GM23248 (cell line): ENCODE measurements around the gene NFAT5. TPM values are rescaled to one million over a fixed set of nuclear protein-coding genes. Genes with fewer than 3 reads are reported as not detected.
"Not testable (repeated sequence)": the region's sequence is repeated elsewhere in the genome, so short reads cannot be mapped to it uniquely, and the experiment has no call there.

Experiments
- DNase-seq: peaks from one replicate; pipeline ENCODE4 v3.0.0-alpha.2; 2015
- H2AFZ ChIP-seq: fragments of 200-600 bp; sonication (generic); 2 replicates; pipeline ENCODE4 v1.6.1; 2016; ENCODE audit warnings: antibody characterized with exemption
- H3F3A ChIP-seq: fragments of 200-600 bp; sonication (generic); 2 replicates; pipeline ENCODE4 v1.6.1; 2016; ENCODE audit warnings: mild to moderate bottlenecking, antibody characterized with exemption, mixed run types; ENCODE audit not compliant: insufficient read depth
- H3K27ac ChIP-seq: fragments of 200-600 bp; sonication (generic); 2 replicates; pipeline ENCODE4 v1.5.1; 2016; ENCODE audit warnings: mild to moderate bottlenecking
- H3K27me3 ChIP-seq: fragments of 200-600 bp; sonication (generic); replicated peaks from 2 replicates; pipeline ENCODE4 v1.6.1; 2016; ENCODE audit warnings: mild to moderate bottlenecking; ENCODE audit not compliant: insufficient read depth
- H3K36me3 ChIP-seq: fragments of 200-600 bp; sonication (generic); 2 replicates; pipeline ENCODE4 v1.6.1; 2016; ENCODE audit warnings: low read depth, mild to moderate bottlenecking
- H3K4me1 ChIP-seq: fragments of 200-600 bp; sonication (generic); 2 replicates; pipeline ENCODE4 v1.6.1; 2016; ENCODE audit warnings: mild to moderate bottlenecking; ENCODE audit not compliant: insufficient read depth
- H3K4me2 ChIP-seq: fragments of 200-600 bp; sonication (generic); one replicate; pipeline ENCODE4 v1.6.1; 2016; ENCODE audit warnings: mild to moderate bottlenecking; ENCODE audit not compliant: unreplicated experiment
- H3K4me3 ChIP-seq: fragments of 200-600 bp; sonication (generic); 2 replicates; pipeline ENCODE4 v1.5.1; 2016; ENCODE audit warnings: mild to moderate bottlenecking
- H3K79me2 ChIP-seq: fragments of 200-600 bp; sonication (generic); 2 replicates; pipeline ENCODE4 v1.6.1; 2016; ENCODE audit warnings: mild to moderate bottlenecking; ENCODE audit not compliant: insufficient read depth
- H3K9ac ChIP-seq: fragments of 200-600 bp; sonication (generic); 2 replicates; pipeline ENCODE4 v1.6.1; 2016; ENCODE audit warnings: mild to moderate bottlenecking
- H3K9me2 ChIP-seq: fragments of 200-600 bp; sonication (generic); 2 replicates; pipeline ENCODE4 v1.6.1; 2016; ENCODE audit warnings: mixed run types, mild to moderate bottlenecking, moderate library complexity; ENCODE audit not compliant: insufficient read depth
- H3K9me3 ChIP-seq: fragments of 200-600 bp; sonication (generic); one replicate; pipeline ENCODE4 v1.6.1; 2017; ENCODE audit warnings: low read depth
- H4K20me1 ChIP-seq: fragments of 200-600 bp; sonication (generic); 2 replicates; pipeline ENCODE4 v1.6.0; 2016; ENCODE audit not compliant: insufficient read depth
- EZH2 ChIP-seq: fragments of 200-600 bp; sonication (generic); IDR thresholded peaks from 2 replicates; pipeline ENCODE4 v1.6.1; 2018; ENCODE audit warnings: antibody characterized with exemption, mild to moderate bottlenecking; ENCODE audit not compliant: insufficient read depth, poor library complexity, severe bottlenecking
- EZH2phosphoT487 ChIP-seq: fragments of 200-600 bp; sonication (generic); IDR thresholded peaks from 2 replicates; pipeline ENCODE4 v1.6.1; 2018; ENCODE audit warnings: antibody characterized with exemption, moderate library complexity, mild to moderate bottlenecking, low read depth; ENCODE audit not compliant: insufficient read depth
- WGBS, 2 experiments: methylation state at CpG; one replicate each; pipeline ENCODE4 v1.1.6; 2015 to 2017; ENCODE audit warnings: low lambda C conversion rate in 2 of 2, low coverage in 1 of 2; ENCODE audit errors: missing lambda C conversion rate in 2 of 2; 5-methylcytosine and 5-hydroxymethylcytosine counted together
- in situ Hi-C: fragments of 300-500 bp; cut with MboI; formaldehyde crosslinking; loops from 2 replicates; pipeline ENCODE4 v1.15.0; 2020
- polyA plus RNA-seq: library from polyadenylated mRNA; unstranded; fragments of >200 nt; fragmentation: Nextera tagmentation; extraction: Ambion mirVana; gene quantifications from 2 replicates; pipeline ENCODE4 v1.2.1, GENCODE V29; 2016
- total RNA-seq: library from RNA; depleted of rRNA; stranded (reverse); fragments of >200 nt; shearing (Covaris generic); gene quantifications from 2 replicates; pipeline ENCODE4 v1.2.3, GENCODE V29; 2014; rRNA removed

The NFAT5 gene, protein sequence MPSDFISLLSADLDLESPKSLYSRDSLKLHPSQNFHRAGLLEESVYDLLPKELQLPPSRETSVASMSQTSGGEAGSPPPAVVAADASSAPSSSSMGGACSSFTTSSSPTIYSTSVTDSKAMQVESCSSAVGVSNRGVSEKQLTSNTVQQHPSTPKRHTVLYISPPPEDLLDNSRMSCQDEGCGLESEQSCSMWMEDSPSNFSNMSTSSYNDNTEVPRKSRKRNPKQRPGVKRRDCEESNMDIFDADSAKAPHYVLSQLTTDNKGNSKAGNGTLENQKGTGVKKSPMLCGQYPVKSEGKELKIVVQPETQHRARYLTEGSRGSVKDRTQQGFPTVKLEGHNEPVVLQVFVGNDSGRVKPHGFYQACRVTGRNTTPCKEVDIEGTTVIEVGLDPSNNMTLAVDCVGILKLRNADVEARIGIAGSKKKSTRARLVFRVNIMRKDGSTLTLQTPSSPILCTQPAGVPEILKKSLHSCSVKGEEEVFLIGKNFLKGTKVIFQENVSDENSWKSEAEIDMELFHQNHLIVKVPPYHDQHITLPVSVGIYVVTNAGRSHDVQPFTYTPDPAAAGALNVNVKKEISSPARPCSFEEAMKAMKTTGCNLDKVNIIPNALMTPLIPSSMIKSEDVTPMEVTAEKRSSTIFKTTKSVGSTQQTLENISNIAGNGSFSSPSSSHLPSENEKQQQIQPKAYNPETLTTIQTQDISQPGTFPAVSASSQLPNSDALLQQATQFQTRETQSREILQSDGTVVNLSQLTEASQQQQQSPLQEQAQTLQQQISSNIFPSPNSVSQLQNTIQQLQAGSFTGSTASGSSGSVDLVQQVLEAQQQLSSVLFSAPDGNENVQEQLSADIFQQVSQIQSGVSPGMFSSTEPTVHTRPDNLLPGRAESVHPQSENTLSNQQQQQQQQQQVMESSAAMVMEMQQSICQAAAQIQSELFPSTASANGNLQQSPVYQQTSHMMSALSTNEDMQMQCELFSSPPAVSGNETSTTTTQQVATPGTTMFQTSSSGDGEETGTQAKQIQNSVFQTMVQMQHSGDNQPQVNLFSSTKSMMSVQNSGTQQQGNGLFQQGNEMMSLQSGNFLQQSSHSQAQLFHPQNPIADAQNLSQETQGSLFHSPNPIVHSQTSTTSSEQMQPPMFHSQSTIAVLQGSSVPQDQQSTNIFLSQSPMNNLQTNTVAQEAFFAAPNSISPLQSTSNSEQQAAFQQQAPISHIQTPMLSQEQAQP (N-terminal part only)
- 9.8 and 16.2 TPM in 2 replicates for total RNA-seq
- polyA plus RNA-seq: 7.1 and 8.0 TPM in 2 replicates

DNA sequence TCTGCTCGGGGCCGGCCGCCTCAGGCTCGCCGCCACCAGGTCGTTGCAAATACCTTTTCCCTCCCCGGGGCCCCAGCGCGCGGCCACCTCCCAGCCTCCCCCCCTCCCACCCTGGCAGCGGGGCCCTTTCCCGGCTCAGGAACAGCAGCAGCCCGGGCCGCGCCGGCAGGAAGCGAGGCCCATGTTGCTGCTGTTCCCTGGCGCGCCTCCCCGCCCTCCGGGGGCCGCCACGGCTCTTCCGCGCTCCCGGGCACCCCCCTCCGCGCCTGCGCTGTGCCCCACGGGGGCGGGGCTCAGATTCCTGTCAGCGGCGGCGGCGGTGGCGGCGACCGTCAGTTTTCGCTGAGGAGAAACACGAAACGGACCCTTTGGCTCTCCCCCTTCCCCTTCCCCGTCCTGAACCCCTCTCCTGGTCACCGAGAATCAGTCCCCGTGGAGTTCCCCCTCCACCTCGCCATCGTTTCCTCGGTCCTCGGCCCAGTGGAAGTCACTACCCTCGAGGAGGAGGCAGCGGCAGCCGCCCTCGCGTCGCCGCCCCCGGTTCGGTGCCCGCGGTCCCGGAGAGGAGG lies at the start of gene NFAT5:
NFAT5 (plus strand) TSS at position 296 of the 569 bp plus-strand sequence. CDS start 336 bp downstream, outside the sequence.
- Histone ChIP-seq H3K9ac (peak within 1 kb of the TSS; percentile 96), H3K9me2 (no peaks in the 10 kb centered on the region), H3K9me3 (no peaks in the 10 kb centered on the region), H3K36me3 (peaks cover 14% of the 10 kb centered on the region), H3K27ac (peak within 1 kb of the TSS; percentile 90), H2AFZ (peak within 1 kb of the TSS; percentile 82), H3K79me2 (peaks cover 79% of the 10 kb centered on the region), H4K20me1 (no peaks in the 10 kb centered on the region), H3K4me3 (peak within 1 kb of the TSS; percentile 95), H3K4me2 (peak within 1 kb of the TSS; percentile 97), H3K27me3 (no peaks in the 10 kb centered on the region), H3F3A (peaks cover 21% of the 10 kb centered on the region), H3K4me1 (peaks cover 30% of the 10 kb centered on the region)
- DNase-seq: peak; percentile 89
- 1 to 2% methylated on average over 28 to 51 of the region's 60 CpGs for WGBS, 2 experiments
- in situ Hi-C loops: no loop called here
- TF ChIP-seq EZH2 (no peak), EZH2phosphoT487 (no peak)

DNA sequence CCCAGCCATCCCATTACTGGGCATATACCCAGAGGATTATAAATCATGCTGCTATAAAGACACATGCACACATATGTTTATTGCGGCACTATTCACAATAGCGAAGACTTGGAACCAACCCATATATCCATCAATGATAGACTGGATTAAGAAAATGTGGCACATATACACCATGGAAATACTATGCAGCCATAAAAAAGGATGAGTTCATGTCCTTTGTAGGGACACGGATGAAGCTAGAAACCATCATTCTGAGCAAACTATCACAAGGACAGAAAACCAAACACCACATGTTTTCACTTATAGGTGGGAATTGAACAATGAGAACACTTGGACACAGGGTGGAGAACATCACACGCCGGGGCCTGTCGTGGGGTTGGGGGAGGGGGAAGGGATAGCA lies 47.9 kb upstream of the NFAT5 start:
- H3K4me2 ChIP-seq, H4K20me1 ChIP-seq, H3K4me3 ChIP-seq, H3K9me3 ChIP-seq, in situ Hi-C loops, H3K27ac ChIP-seq, H3K36me3 ChIP-seq, DNase-seq, H3K79me2 ChIP-seq, H2AFZ ChIP-seq, H3K9me2 ChIP-seq, H3K27me3 ChIP-seq, H3K9ac ChIP-seq: not testable (repeated sequence)
- H3F3A ChIP-seq: peaks cover 20% of the 10 kb centered on the region
- H3K4me1 ChIP-seq: peaks cover 36% of the 10 kb centered on the region
- 80% methylated on average over 5 to 6 of the region's 6 CpGs for WGBS, 2 experiments

DNA sequence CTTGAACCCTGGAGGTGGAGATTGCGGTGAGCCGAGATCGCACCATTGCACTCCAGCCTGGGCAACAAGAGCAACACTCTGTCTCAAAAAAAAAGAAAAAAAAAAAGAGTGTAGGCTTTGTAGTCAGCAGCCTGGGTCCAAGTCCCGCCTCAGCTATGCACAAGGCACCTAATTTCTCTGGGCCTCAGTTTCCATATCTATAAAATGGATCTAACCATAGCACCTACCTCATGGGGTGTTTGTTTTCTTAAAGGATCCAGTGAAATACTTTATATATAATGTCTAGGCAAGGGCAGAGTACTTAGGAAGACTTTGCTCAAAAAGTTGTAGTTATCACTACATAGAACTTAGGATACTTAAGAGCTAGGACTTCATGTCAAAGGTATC lies 45.4 kb upstream of the NFAT5 start:
- DNase-seq: no peak
- H4K20me1 ChIP-seq: no peaks in the 10 kb centered on the region
- no peak overlapping the region for H3K27ac ChIP-seq
- TF ChIP-seq EZH2phosphoT487 (no peak), EZH2 (no peak)
- H3F3A ChIP-seq: no peaks in the 10 kb centered on the region
- no peak overlapping the region for H3K4me2 ChIP-seq
- H3K4me3 ChIP-seq: no peak overlapping the region
- H3K27me3 ChIP-seq: no peaks in the 10 kb centered on the region
- H3K9me3 ChIP-seq: no peaks in the 10 kb centered on the region
- in situ Hi-C loops: no loop called here
- 0 out of 2 replicates have a peak overlapping the region, but pooled peaks have one; percentile 33 for H3K9ac ChIP-seq
- peak overlapping the region; percentile 68 for H2AFZ ChIP-seq
- 95 to 98% methylated on average over 4 of the region's 4 CpGs for WGBS, 2 experiments
- H3K4me1 ChIP-seq: peaks cover 12% of the 10 kb centered on the region
- no peaks in the 10 kb centered on the region for H3K36me3 ChIP-seq
- no peaks in the 10 kb centered on the region for H3K79me2 ChIP-seq
- no peaks in the 10 kb centered on the region for H3K9me2 ChIP-seq
